NCI-H446 (cell line): ENCODE data around the gene CDS1.
A peak's percentile ranks its signal among the peaks of the same experiment; 100 is the strongest.
"Not testable (repeated sequence)": the region's sequence is repeated elsewhere in the genome, so short reads cannot be mapped to it uniquely, and the experiment has no call there.

Experiments
- DNase-seq, 2 experiments: peaks; one replicate each; lab custom pipeline; 2025; lab: John Stamatoyannopoulos, UW

The CDS1 gene

GRCh38 chr4:84582988-84583875 lies at the start of gene CDS1:
TSS of gene CDS1 (plus strand) at chr4:84583127. CDS start at chr4:84583402, 275 bp downstream.
- DNase-seq = no peak

GRCh38 chr4:84535901-84536300 lies 47.0 kb upstream of the CDS1 start:
- DNase-seq = no peak

GRCh38 chr4:84545093-84545492 lies 37.8 kb upstream of the CDS1 start:
- no peak for DNase-seq

- no peak for DNase-seq
Observed at GRCh38 chr4:84547211-84547610, 35.7 kb upstream of the CDS1 start.

GRCh38 chr4:84549191-84549590 lies 33.7 kb upstream of the CDS1 start:
- DNase-seq = not testable (repeated sequence)

- no peak for DNase-seq
Observed at GRCh38 chr4:84562156-84562555, 20.8 kb upstream of the CDS1 start.

- DNase-seq = no peak
Observed at GRCh38 chr4:84563002-84563401, 19.9 kb upstream of the CDS1 start.

- no peak for DNase-seq
Observed at GRCh38 chr4:84565951-84566350, 17.0 kb upstream of the CDS1 start.

GRCh38 chr4:84568496-84568895 lies 14.4 kb upstream of the CDS1 start:
- no peak for DNase-seq

- DNase-seq = no peak
Observed at GRCh38 chr4:84569009-84569408, 13.9 kb upstream of the CDS1 start.

GRCh38 chr4:84573385-84574068 lies 9.4 kb upstream of the CDS1 start:
- no peak for DNase-seq

- no peak for DNase-seq
Observed at GRCh38 chr4:84574069-84574720, 8.7 kb upstream of the CDS1 start.

GRCh38 chr4:84578540-84579402 lies 4.2 kb upstream of the CDS1 start:
- DNase-seq = peak; percentile 21 to 32

GRCh38 chr4:84579403-84579776 lies 3.5 kb upstream of the CDS1 start:
- no peak for DNase-seq

- DNase-seq = peak; percentile 7 to 50
Observed at GRCh38 chr4:84582302-84582987, 482 bp upstream of the CDS1 start.

- DNase-seq = no peak
Observed at GRCh38 chr4:84583876-84584380, 1.0 kb downstream of the CDS1 start.

GRCh38 chr4:84585251-84585650 lies 2.3 kb downstream of the CDS1 start:
- no peak for DNase-seq

GRCh38 chr4:84594724-84595123 lies 11.8 kb downstream of the CDS1 start:
- DNase-seq = no peak

GRCh38 chr4:84596826-84597225 lies 13.9 kb downstream of the CDS1 start:
- no peak for DNase-seq

GRCh38 chr4:84597450-84597849 lies 14.5 kb downstream of the CDS1 start:
- no peak for DNase-seq

GRCh38 chr4:84606645-84607044 lies 23.7 kb downstream of the CDS1 start:
- DNase-seq = no peak
